Keratinocyte (primary cell): ENCODE measurements around the gene CCNH. TPM values are rescaled to one million over a fixed set of nuclear protein-coding genes. Genes with fewer than 3 reads are reported as not detected.

Experiments
- DNase-seq: peaks from one replicate; pipeline ENCODE4 v3.0.0-alpha.2; 2011; ENCODE audit warnings: low read depth, missing footprints, low spot score
- FAIRE-seq: peaks from 2 replicates; lab custom pipeline; 2011; peaks lifted over from hg19 to GRCh38; lab: Jason Lieb, UNC
- H2AFZ ChIP-seq: 2 replicates; pipeline ENCODE4 v1.6.0; 2012; ENCODE audit warnings: low read length, control low read depth, inconsistent platforms; ENCODE audit not compliant: control insufficient read depth
- H3K27ac ChIP-seq: 2 replicates; pipeline ENCODE4 v1.5.1; 2011; ENCODE audit warnings: low read length; ENCODE audit not compliant: control insufficient read depth, insufficient read depth
- H3K27me3 ChIP-seq: 3 replicates; pipeline ENCODE4 v1.6.0; 2011; ENCODE audit warnings: low read length; ENCODE audit not compliant: control insufficient read depth, insufficient read depth; ENCODE audit errors: extremely low read depth
- H3K36me3 ChIP-seq, 2 experiments: 2 replicates in 1 of 2; 3 replicates in 1 of 2; pipeline ENCODE4 v1.5.1; 2011; ENCODE audit warnings: low read length in 2 of 2, mild to moderate bottlenecking in 1 of 2; ENCODE audit not compliant: control insufficient read depth in 2 of 2, insufficient read depth in 2 of 2; ENCODE audit errors: extremely low read depth in 1 of 2
- H3K4me1 ChIP-seq: 3 replicates; pipeline ENCODE4 v1.5.1; 2011; ENCODE audit warnings: low read length; ENCODE audit not compliant: control insufficient read depth, insufficient read depth; ENCODE audit errors: extremely low read depth
- H3K4me2 ChIP-seq: 3 replicates; pipeline ENCODE4 v1.6.0; 2011; ENCODE audit warnings: low read depth, low read length; ENCODE audit not compliant: control insufficient read depth, insufficient read depth; ENCODE audit errors: extremely low read depth
- H3K4me3 ChIP-seq, 3 experiments: fragments of 200-600 bp in 1 of 3; sonication (generic) in 1 of 3; 2 replicates in 2 of 3; 3 replicates in 1 of 3; pipeline ENCODE4 v1.5.1; 2011 to 2016; ENCODE audit warnings: low read length in 3 of 3, mild to moderate bottlenecking in 3 of 3, control low read depth in 2 of 3, inconsistent platforms in 1 of 3, low read depth in 1 of 3, mixed read lengths in 1 of 3, mixed run types in 1 of 3, moderate library complexity in 1 of 3; ENCODE audit not compliant: control insufficient read depth in 2 of 3, insufficient read depth in 2 of 3; ENCODE audit errors: extremely low read depth in 1 of 3
- H3K79me2 ChIP-seq: 2 replicates; pipeline ENCODE4 v1.6.0; 2012; ENCODE audit warnings: low read length; ENCODE audit not compliant: control insufficient read depth, insufficient read depth
- H3K9ac ChIP-seq: 3 replicates; pipeline ENCODE4 v1.6.0; 2011; ENCODE audit warnings: low read length; ENCODE audit not compliant: control insufficient read depth, insufficient read depth; ENCODE audit errors: extremely low read depth
- H3K9me1 ChIP-seq: 3 replicates; pipeline ENCODE4 v1.6.0; 2011; ENCODE audit warnings: low read length; ENCODE audit not compliant: control insufficient read depth, insufficient read depth; ENCODE audit errors: extremely low read depth
- H3K9me3 ChIP-seq: 2 replicates; pipeline ENCODE4 v1.5.1; 2012; ENCODE audit warnings: low read depth, low read length; ENCODE audit not compliant: control insufficient read depth
- H4K20me1 ChIP-seq: 3 replicates; pipeline ENCODE4 v1.6.0; 2011; ENCODE audit warnings: low read length; ENCODE audit not compliant: control insufficient read depth, insufficient read depth; ENCODE audit errors: extremely low read depth
- CTCF ChIP-seq, 3 experiments: IDR thresholded peaks in 1 of 3; conservative IDR thresholded peaks in 1 of 3; optimal IDR thresholded peaks in 1 of 3; 2 replicates in 2 of 3; 3 replicates in 1 of 3; pipeline versions ENCODE3 to v1.5.1; 2011; ENCODE audit warnings: low read length in 3 of 3, mild to moderate bottlenecking in 3 of 3, moderate library complexity in 2 of 3, control low read depth in 1 of 3, inconsistent platforms in 1 of 3; ENCODE audit not compliant: insufficient read depth in 2 of 3; ENCODE audit errors: extremely low read depth in 1 of 3
- EZH2 ChIP-seq: IDR thresholded peaks from one replicate; pipeline ENCODE4 v1.6.1; 2012; ENCODE audit warnings: inconsistent platforms, mild to moderate bottlenecking, low read length, moderate library complexity
- dilution Hi-C: fragments of 300-500 bp; cut with MboI; formaldehyde crosslinking; loops from one replicate; pipeline ENCODE4 v1.7.0; 2020; ENCODE audit warnings: low sequenced_read_pairs; ENCODE audit not compliant: extremely low pct_ligation_motif_present
- polyA plus RNA-seq, 5 experiments: library from polyadenylated mRNA; depleted of rRNA in 3 of 5; stranded (reverse) in 3 of 5; stranded (forward) in 1 of 5; unstranded in 1 of 5; fragments of >200 nt; gene quantifications; 1 replicate in 1 of 5; 2 replicates in 3 of 5; 3 replicates in 1 of 5; pipeline versions ENCODE4 v1.2.1 to v1.2.3, GENCODE V29; 2011 to 2012; ENCODE audit warnings: missing spikeins in 2 of 5, low read depth in 1 of 5, low replicate concordance in 1 of 5

The CCNH gene
- polyA plus RNA-seq, 1 donor (not counting 4 experiments of a cell fraction or from before 2014, with no cell fraction given) = 56.5 TPM

- no peak overlapping the region for H3K4me2 ChIP-seq
- H4K20me1 ChIP-seq = peaks cover 2% of the 10 kb centered on the region
- no peaks in the 10 kb centered on the region for H3K27me3 ChIP-seq
- H3K27ac ChIP-seq = no peak overlapping the region
- peaks cover 10 to 29% of the 10 kb centered on the region in 2 experiments for H3K36me3 ChIP-seq
- no peak overlapping the region for H3K4me3 ChIP-seq
- FAIRE-seq (no peak), DNase-seq (no peak)
- H3K79me2 ChIP-seq = peaks cover 8% of the 10 kb centered on the region
- H3K9ac ChIP-seq = no peak overlapping the region
- no peak overlapping the region for H2AFZ ChIP-seq
- H3K9me3 ChIP-seq = no peaks in the 10 kb centered on the region
- peaks cover 7% of the 10 kb centered on the region for H3K4me1 ChIP-seq
- H3K9me1 ChIP-seq = no peaks in the 10 kb centered on the region
- TF ChIP-seq CTCF (optimal IDR thresholded peaks at IDR 0.05 in 1 of 3, IDR thresholded peaks at IDR 0.05 in 1 of 3, conservative IDR thresholded peaks at IDR 0.05 in 1 of 3; ENCODE audit: extremely low read depth in 1 of 3, insufficient read depth in 2 of 3, low read length in 3 of 3) = no peak
- TF ChIP-seq EZH2 = no peak
- dilution Hi-C loops = no loop called here
Observed at GRCh38 chr5:87401626-87402025, 11.1 kb downstream of the CCNH start.

- no peaks in the 10 kb centered on the region for H3K27me3 ChIP-seq
- peaks cover 7% of the 10 kb centered on the region for H3K4me1 ChIP-seq
- dilution Hi-C loops = no loop called here
- DNase-seq (no peak), FAIRE-seq (no peak)
- no peak overlapping the region for H3K9ac ChIP-seq
- peak in 1 of 3 experiments; percentile 35 for TF ChIP-seq CTCF (optimal IDR thresholded peaks at IDR 0.05 in 1 of 3, IDR thresholded peaks at IDR 0.05 in 1 of 3, conservative IDR thresholded peaks at IDR 0.05 in 1 of 3; ENCODE audit: extremely low read depth in 1 of 3, insufficient read depth in 2 of 3, low read length in 3 of 3)
- TF ChIP-seq EZH2 = no peak
- no peaks in the 10 kb centered on the region for H3K9me1 ChIP-seq
- peaks cover 2% of the 10 kb centered on the region for H4K20me1 ChIP-seq
- H3K4me2 ChIP-seq = no peak overlapping the region
- no peak overlapping the region for H3K4me3 ChIP-seq
- H2AFZ ChIP-seq = no peak overlapping the region
- H3K36me3 ChIP-seq = peaks cover 14 to 31% of the 10 kb centered on the region in 2 experiments
- no peaks in the 10 kb centered on the region for H3K9me3 ChIP-seq
- H3K27ac ChIP-seq = no peak overlapping the region
- H3K79me2 ChIP-seq = no peaks in the 10 kb centered on the region
Observed at GRCh38 chr5:87400305-87400899, 12.3 kb downstream of the CCNH start.
